Medulla oblongata (tissue), 1 donor: Measurements from ENCODE around the gene SLC39A6.
"Not testable (repeated sequence)": the region's sequence is repeated elsewhere in the genome, so short reads cannot be mapped to it uniquely, and the experiment has no call there.

Experiments used
- DNase-seq: peaks from one replicate; pipeline ENCODE4 v3.0.0-alpha.2; 2015; ENCODE audit errors: extremely low spot score

The SLC39A6 gene

GRCh38 chr18:36129300-36130038 lies at the start of gene SLC39A6, which contains the start of gene ELP2:
Gene SLC39A6, minus strand, starts transcription at chr18:36129340. Its CDS starts 2,333 bp downstream, at chr18:36127007.
Gene ELP2, plus strand, starts transcription at chr18:36129899. Its CDS starts 35 bp downstream, at chr18:36129934.
- DNase-seq, result peak; percentile 98

- DNase-seq, result no peak
These were observed 48.8 kb upstream of the SLC39A6 start for GRCh38 chr18:36177913-36178312.

GRCh38 chr18:36176711-36177110 lies 47.6 kb upstream of the SLC39A6 start:
- no peak for DNase-seq

- no peak for DNase-seq
These were observed 47.0 kb upstream of the SLC39A6 start for GRCh38 chr18:36176177-36176584.

GRCh38 chr18:36175481-36175880 lies 46.3 kb upstream of the SLC39A6 start:
- no peak for DNase-seq

- no peak for DNase-seq
These were observed 40.8 kb upstream of the SLC39A6 start for GRCh38 chr18:36169938-36170337.

- DNase-seq, result not testable (repeated sequence)
These were observed 39.2 kb upstream of the SLC39A6 start for GRCh38 chr18:36168296-36168695.

GRCh38 chr18:36167692-36168218 lies 38.6 kb upstream of the SLC39A6 start:
- DNase-seq, result no peak

- DNase-seq, result no peak
These were observed 33.8 kb upstream of the SLC39A6 start for GRCh38 chr18:36162981-36163380.

GRCh38 chr18:36160959-36161371 lies 31.8 kb upstream of the SLC39A6 start:
- DNase-seq, result no peak

- no peak for DNase-seq
These were observed 29.2 kb upstream of the SLC39A6 start for GRCh38 chr18:36158266-36158867.

GRCh38 chr18:36157441-36157840 lies 28.3 kb upstream of the SLC39A6 start:
- DNase-seq, result no peak

GRCh38 chr18:36155851-36156757 lies 27.0 kb upstream of the SLC39A6 start:
- DNase-seq, result no peak

GRCh38 chr18:36153771-36154170 lies 24.6 kb upstream of the SLC39A6 start:
- no peak for DNase-seq

GRCh38 chr18:36153203-36153602 lies 24.1 kb upstream of the SLC39A6 start:
- DNase-seq, result no peak

- DNase-seq, result no peak
These were observed 23.6 kb upstream of the SLC39A6 start for GRCh38 chr18:36152781-36153180.

GRCh38 chr18:36149514-36150289 lies 20.6 kb upstream of the SLC39A6 start:
- DNase-seq, result no peak

GRCh38 chr18:36143391-36143790 lies 14.3 kb upstream of the SLC39A6 start:
- no peak for DNase-seq

- DNase-seq, result no peak
These were observed 13.6 kb upstream of the SLC39A6 start for GRCh38 chr18:36142751-36143150.

GRCh38 chr18:36141576-36141975 lies 12.4 kb upstream of the SLC39A6 start:
- no peak for DNase-seq

- DNase-seq, result no peak
These were observed 10.1 kb upstream of the SLC39A6 start for GRCh38 chr18:36139245-36139644.
